OCI-M1 (cell line): ENCODE results near the gene SGF29.
"Not testable (repeated sequence)": the region's sequence is repeated elsewhere in the genome, so short reads cannot be mapped to it uniquely, and the experiment has no call there.

ENCODE experiments used
- DNase-seq: peaks from one replicate; lab custom pipeline; 2025; lab: John Stamatoyannopoulos, UW

Gene SGF29

DNA sequence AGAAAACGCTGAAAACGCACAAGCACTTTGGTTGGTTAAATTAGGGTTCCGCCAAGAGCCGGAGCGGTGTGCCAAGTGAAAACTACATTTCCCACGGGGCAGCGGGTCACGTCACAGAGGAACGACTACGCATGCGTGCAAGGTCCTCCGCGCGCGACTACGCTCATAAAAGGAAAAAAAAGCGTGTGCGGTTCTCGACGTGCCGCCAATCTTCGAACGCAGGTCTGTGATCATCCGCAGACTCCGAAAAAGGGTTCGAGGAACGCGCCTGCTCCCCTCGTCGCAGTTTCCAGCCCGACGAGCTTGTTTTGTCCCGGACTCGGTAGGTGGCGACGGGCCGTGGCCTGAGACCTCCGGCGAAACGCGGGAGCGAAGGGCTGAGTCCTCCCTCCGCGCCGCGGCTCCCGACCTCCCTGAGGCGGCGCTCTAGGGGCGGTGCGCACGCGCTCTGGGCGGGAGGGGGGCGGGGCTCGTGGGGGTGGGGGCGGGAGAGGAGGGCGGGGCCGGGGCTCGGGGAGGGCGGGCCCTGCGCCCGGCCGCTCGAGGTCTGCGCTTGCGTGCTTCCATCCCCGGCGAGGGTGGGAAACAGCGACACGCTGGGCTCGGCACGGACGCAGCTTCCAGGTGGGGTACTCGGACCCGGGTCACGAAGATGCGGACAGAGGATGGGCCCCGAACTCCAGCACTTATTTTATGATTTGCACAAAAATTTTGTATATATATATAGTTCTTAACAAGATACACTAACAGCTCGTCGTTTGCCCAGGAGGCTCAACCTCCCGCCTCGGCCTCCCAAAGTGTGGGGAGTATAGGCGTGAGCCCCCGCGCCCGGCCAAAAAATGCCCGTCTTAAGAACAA is at the start of gene SGF29:
Gene SGF29, plus strand, starts transcription at position 145 of the 858 bp plus-strand sequence. CDS start 27,150 bp downstream, outside the sequence.
- peak; percentile 96 for DNase-seq

DNA sequence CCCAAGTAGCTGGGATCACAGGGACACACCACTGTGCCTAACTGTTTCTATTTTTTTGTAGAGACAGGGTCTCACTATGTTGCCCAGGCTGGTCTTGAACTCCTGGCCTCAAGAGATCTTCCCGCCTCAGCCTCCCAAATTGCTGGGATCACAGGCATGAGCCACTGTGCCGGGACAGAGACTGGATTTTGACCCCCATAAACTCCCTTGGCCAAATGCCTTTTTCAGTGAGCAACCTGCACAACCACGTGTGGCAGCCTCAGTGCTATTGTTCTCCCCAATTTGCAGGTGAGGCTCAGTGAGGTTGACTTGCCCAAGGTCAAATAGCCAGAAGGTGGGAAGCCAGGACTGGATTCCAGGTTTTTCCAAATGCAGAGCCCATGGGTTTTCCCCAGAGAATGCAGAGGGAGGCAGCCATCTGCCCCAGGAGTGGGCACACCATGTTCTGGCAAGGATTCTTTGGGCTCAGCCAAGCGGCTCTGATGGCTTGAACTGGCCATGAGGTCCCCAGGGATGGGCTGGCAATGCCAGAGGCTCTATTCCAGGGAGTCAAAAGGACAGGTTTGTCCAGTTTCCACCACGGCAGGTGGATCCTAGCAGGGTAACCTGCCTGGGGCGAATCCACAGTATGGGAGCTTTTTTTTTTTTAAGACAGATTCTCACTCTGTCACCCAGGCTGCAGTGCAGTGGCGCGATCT is 48.9 kb upstream of the SGF29 start:
- DNase-seq, result no peak

DNA sequence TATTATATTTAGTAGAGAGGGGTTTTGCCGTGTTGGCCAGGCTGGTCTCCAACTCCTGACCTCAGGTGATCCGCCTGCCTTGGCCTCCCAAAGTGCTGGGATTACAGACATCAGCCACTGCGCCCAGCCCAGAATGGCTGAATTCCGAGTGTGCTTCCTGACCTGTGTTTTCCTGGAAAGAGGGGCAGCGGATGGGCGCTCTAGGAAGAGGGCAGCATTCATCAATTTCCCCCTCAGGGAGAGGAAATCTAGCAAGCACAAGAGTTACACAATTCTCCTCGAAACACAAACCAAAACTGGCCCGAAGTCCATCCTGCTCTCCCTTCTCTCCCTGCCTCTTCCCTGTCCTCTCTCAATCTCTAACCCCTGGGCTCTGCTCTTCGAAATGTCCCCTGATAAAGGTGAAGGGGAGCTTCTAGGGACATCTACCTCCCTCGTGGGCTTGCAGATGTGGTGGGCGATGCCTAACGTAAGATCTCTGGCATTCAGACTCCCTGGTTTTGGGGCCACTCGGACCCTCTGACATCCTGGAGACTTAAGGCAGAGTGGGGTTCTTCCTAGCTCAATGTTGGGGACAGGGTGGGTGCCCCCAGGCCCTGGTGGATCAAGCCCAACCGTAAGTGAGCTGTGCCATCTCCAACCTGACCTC is 48.1 kb upstream of the SGF29 start:
- no peak for DNase-seq

DNA sequence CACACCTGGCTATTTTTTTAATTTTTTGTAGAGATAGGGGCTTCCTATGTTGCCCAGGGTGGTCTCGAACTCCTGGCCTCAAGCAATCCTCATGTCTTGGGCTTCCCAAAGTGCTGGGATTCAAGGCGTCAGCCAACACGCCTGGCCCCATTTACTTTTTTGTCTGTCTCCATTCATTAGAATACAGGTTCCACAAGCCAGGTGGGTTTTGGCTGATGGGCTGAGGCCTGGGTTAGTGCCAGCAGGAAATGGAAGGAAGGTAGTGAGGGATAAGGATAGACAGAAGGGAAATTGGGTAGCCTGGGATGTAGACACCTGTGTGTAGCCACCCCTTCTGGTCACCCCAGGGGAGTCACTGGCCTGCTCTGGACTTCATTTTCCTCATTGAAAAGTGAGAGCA is 42.7 kb upstream of the SGF29 start:
- DNase-seq, result no peak

DNA sequence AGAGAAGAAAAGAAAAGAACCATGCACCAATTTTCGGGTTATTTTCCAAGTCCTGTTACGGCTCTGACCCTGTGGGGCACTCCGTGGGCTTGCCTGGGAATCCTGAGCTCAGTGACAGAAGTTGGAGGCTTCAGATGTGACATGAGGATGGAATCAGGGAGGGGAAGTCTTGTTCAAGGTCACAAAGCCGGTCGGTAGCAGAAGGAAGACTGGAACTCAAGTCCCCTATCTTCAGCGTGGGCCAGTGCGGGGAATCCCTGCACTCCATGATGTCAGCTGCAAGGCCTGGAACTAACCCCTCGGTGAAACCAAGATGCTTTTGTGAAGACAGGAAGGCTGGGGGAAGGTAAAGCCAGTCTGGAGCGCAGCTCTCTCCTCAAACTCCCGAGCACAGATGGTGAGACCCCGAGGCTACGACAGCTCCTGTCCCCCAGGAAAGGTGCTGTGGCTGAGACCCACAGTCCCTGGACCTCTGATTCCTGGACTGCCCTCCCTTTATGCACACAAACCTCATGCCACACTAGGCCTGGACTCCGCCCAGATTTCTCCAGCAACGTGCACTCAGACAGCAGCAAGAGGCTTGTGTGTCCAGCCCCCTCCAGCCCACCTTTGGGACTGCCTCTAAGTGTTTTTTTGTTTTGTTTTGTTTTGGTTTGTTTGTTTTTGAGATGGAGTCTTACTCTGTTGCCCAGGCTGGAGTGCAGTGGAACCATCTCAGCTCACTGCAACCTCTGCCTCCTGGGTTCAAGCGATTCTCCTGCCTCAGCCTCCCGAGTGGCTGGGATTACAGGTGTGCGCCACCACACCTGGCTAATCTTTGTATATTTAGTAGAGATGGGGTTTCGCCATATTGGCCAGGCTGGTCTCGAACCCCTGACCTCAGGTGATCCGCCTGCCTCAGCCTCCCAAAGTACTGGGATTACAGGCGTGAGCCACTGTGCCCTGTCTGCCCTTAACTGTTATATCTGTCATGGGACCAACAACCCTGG is 41.6 kb upstream of the SGF29 start:
- no peak for DNase-seq

DNA sequence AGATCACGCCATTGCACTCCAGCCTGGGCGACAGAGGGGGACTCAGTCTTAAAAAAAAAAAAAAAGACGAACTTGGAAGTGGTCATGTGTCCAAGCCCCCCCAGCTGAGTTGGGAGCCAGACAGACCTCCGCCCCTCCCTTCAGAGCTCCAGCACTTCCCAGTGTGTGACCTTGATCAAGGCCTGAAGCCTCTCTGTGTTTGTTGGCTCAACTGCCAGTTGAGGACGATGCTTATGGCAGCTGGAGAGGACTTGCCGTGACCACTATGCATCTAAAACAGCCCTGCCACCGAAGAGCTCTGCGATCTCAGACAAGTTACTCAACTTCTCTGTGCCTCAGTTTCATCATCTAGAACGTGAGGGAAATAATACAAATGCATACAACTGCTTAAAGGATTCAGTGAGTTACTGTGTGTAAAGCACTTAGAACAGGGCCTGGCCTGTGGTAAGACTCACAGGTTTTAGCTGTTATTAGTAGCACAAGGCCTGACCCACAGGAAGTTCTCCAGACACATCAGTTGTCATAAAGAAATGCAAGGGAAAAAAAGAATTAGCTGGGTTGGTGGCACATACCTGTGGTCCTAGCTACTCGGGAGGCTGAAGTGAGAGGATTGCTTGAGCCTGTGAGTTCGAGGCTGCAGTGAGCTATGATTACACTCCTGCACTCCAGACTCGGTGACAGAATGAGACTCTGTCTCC is 40.1 kb upstream of the SGF29 start:
- DNase-seq, result no peak

DNA sequence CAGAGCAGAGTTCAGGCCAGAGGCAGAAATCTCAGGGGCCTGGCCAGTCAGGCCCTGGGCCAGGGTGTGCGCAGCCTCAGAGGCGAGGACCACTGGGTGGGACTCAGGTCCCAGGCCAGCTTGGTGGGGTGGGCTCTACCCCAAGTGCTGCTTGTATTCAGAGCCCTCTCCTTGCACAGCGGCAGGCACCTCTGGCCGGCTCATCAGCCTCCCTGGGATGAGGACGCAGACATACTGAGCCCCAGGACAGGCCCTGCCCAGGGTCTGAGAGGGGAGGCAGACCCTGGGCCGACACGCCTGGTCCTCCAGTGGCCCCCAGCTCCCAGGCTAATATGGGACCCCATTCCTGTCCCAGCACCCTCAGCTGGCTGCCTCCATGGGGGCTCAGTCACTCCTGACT is 39.5 kb upstream of the SGF29 start:
- no peak for DNase-seq

DNA sequence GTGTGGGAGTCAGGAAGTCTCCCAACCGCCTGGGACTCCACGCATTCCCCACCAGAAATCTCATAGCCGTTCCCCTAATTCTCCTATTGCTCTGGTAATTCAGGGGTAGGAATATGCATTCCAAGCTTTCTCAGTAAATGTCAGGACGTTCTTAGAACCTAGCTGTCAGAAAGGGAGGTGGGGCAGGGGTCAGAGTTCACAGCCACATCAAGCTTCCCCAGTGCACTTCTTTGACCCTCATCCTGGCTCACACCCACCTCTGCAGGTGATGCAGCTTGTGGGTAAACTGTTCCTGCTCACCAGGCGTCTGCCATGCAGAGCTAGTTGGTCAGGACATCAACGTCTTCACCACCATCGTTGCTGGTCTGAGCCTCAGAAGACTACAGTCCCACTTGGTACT is 33.0 kb upstream of the SGF29 start:
- DNase-seq, result no peak

DNA sequence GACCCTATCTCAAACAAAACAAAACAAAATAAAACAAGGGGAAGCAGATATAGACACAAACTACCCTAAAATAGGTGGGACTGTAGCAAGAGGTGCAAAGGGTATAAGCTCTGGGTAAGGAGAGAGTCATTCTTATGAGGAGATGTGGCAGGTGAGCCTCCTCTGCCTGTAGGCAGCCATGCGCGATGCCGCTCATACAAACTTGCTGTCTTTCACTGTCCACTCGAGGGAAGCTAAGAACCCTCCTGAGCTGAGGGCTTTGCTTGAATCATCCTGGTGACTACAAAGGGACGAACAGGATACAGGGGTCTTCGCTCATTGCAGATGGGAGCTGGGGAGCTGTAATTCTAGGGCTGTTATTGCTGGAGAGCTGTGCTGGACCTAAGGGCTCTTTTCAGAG is 32.3 kb upstream of the SGF29 start:
- no peak for DNase-seq

DNA sequence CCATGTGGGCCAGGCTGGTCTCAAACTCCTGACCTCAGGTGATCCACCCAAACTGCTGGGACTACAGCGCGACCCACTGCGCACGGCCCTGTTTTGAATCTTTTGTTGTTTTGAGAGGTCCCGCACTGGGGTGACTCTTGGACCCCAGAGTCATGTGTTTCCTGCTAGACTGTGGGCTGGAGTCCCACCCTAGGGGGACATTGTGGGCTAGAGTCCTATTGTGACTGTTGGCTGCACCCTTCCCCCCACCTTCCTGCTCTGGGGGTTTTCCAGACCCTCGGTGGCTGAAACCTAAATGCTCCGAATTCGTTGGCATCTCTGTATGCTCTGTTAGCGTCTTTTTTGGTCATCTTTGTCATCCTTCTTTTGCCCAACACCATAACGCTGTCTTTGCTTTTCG is 30.9 kb upstream of the SGF29 start:
- no peak for DNase-seq

DNA sequence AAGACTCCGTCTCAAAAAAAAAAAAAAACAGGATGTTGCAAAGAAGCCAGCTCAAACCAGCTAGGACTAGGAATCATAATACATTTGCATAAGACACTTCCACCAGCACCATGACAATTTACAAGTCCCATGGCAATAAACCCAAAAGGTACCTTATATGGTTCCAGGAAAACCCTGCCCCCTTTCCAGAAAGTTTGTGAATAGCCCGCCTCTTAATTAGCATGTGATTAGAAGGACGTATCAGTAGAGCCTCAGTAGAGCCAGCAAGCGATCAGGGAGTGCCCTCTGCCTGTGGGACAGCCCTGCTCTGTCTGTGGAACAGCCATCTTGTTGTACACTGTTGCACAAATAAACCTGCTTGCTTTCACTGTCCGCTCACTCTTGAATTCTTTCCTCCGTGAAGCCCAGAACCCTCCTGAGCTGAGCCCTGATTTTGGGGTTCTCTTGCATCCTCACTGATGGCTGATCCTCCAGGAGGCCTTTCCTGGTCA is 29.0 kb upstream of the SGF29 start:
- DNase-seq, result peak; percentile 74

DNA sequence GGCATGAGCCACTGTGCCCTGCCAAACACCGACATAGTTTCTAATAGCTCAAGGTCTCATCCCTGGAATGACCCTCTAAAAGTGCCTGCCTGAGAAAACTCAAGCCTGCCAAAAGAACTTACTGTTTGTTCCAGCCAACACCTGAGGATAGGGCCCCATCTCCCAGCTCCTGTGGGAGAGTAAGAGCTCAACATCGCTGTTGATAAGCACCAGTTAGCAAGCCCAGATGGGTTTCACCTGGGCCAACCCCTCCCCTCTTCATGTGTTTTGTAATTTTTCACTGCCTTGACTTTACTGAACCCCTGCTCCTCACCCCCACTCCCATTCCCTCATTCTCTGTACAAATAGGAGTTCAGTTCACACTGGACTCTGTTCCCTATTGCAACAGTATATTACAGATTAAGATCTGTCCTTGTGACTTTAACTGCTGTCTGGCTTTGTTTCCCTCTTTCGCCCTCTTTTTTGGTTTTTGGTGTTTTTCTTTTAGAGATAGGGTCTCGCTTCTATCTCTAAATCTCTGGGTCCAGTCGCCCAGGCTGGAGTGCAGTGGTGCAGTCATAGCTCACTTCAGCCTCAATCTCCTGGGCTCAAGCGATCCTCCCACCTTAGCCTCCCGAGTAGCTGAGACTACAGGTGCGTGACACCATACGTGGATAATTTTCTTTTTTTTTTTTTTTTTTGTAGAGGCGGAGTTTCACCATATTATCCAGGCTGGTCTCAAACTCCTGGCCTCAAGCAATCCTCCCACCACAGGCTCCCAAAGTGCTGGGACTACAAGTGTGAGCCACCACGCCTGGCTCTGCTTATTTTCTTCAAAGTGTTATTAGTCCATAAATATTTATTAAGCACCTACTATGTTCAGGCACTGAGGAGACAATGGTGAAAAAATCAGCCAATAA is 27.3 kb upstream of the SGF29 start:
- DNase-seq, result peak; percentile 27

DNA sequence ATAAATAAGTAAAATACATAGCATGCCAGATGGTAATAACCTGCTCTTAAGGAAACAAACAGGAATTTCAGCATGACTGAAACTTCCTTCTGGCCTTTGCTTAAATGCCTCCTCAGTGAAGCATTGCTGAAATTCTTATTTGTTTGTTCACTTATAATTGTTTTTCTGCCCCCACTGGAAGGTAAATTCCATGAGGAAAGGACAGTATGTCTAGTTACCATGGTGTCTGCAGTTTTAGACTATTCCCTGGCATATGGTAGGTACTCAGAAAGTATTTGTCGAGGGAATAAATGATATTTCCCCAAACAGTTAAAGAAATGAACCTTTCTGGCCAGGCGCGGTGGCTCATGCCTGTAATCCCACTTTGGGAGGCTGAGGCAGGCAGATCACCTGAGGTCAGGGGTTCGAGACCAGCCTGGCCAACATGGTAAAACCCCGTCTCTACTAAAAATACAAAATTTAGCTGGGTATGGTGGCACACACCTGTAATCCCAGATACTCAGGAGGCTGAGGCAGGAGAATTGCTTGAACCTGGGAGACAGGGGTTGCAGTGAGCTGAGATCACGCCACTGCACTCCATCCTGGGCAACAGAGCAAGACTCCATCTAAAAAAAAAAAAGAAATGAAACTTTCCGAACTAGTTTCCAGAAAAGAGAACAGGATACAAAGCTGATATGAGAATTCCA is 26.5 kb upstream of the SGF29 start:
- DNase-seq, result not testable (repeated sequence)

DNA sequence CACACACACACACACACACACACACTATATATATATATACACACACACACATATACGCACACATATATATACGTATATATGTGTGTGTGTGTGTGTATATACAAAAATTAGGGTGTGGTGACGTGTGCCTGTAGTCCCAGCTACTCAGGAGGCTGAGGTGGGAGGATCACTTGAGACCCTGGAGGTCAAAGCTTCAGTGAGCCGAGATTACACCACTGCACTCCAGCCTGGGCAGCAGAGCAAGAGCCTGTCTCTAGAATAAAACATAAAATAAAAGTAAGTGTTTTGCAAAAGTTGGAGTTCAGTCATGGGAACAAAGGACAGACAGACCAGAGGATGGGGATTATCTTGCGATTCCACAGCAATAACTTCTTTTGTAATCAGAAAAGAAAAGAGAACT is 25.7 kb upstream of the SGF29 start:
- DNase-seq, result no peak

DNA sequence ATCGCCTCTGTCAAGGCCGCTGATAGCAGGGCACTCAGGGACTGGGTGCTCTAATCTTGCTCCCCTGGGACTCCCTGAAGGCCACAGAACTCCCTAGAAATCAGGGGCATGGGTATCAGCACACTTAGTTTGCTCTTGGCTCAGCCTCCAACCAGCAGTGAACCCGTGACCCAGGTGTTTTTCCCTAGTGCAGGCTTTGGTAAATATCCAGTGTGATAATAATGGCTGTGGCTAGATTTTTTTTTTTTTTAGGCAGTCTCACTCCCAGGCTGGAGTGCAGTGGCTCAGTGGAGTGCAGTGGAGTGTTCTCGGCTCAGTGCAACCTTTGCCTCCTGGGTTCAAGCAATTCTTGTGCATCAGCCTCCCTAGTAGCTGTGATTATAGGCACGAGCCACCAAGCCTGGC is 25.3 kb upstream of the SGF29 start:
- DNase-seq, result no peak

DNA sequence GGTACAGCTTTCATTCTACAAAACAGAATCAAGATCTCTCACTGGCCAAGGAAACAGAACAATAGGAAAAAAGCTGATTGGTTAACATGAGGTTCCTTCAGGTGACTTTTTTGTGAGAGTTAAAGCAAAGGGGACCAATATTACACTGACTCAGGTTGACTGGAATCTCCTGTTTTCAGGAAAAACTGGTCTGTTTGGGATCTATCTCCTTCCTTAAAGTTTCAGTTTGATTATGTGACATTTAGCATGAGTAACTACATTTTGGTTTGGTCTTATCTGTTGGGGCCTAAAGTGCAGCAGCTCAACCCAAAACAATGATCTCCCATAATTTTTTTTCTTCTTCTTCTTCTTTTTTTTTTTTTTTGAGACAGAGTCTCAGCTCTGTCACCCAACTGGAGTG is 24.6 kb upstream of the SGF29 start:
- no peak for DNase-seq

DNA sequence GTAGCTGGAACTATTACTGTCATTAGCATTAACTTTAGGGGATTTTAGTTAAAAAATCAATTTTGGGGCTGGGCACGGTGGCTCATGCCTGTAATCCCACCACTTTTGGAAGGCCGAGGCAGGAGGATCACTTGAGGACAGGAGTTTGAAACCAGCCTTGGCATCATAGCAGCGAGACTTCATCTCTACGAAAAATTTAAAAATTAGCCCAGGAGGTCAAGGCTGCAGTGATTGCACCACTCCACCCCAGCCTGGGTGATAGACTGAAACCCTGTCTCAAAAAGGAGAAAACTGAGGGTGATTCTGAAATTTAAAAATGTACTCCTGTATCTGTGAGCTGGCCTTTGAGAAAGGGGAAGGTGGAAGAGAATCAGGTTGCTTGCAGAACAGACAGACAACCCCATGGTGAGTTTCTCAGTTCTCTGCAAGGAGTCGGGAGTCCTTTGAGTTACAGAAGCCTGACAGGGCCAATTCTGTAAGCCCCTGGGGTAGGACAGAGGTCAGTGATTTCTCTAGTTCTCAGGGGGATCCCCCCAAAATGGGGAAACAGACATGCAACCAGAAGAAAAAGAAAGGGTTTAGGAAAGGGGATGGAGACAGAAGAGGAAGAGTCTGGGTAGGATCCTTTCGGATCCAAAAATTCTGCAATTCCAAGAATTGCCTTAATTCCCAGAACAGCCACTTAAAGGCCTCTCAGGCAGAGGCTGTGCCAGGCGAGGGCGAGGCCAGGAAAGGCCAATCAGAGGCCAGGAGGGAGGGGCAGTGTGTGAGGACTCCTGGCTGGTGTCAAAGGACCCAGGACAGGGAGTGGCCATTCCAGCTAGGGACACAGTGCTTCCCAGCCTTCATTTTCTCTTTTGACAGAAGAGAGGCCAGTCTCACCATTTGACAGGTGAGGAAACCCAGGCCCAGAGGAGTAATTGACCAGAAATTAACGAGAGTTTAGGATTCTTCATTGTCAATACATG is 21.7 kb upstream of the SGF29 start:
- peak; percentile 51 for DNase-seq
